SK-N-SH treated with all-trans-retinoic acid at 6 μM for 48 hours (cell line): Measurements from ENCODE around the gene MOCOS.
"Not testable (repeated sequence)": the region's sequence is repeated elsewhere in the genome, so short reads cannot be mapped to it uniquely, and the experiment has no call there.

Experiments used
- ATAC-seq: fragments of 200-7000 bp; cut with Tn5 transposase; 3 replicates; pipeline ENCODE4 v1.9.1; 2020; ENCODE audit warnings: mild to moderate bottlenecking, moderate library complexity
- BACH2 ChIP-seq: fragments of 250-450 bp; sonication (Bioruptor Pico); IDR thresholded peaks from 2 replicates; pipeline ENCODE4 v1.9.0; 2021; ENCODE audit warnings: mild to moderate bottlenecking, borderline replicate concordance
- CREB5 ChIP-seq: fragments of 250-450 bp; sonication (Bioruptor Pico); IDR thresholded peaks from 2 replicates; pipeline ENCODE4 v1.5.1; 2020; ENCODE audit warnings: low read depth, mild to moderate bottlenecking, moderate library complexity
- CSDC2 ChIP-seq: fragments of 250-450 bp; sonication (Bioruptor Pico); IDR thresholded peaks from 2 replicates; pipeline ENCODE4 v1.5.0; 2020; ENCODE audit warnings: mild to moderate bottlenecking, moderate library complexity
- CSRNP3 ChIP-seq: fragments of 250-450 bp; sonication (Bioruptor Pico); IDR thresholded peaks from 2 replicates; pipeline ENCODE4 v1.5.1; 2021; ENCODE audit warnings: mild to moderate bottlenecking, moderate library complexity
- ESRRG ChIP-seq: fragments of 250-450 bp; sonication (Bioruptor Pico); IDR thresholded peaks from 2 replicates; pipeline ENCODE4 v1.6.1; 2021; ENCODE audit warnings: mild to moderate bottlenecking
- GLIS3 ChIP-seq: fragments of 250-450 bp; sonication (Bioruptor Pico); IDR thresholded peaks from 2 replicates; pipeline ENCODE4 v1.5.0; 2020; ENCODE audit warnings: mild to moderate bottlenecking, moderate library complexity
- ISL1 ChIP-seq: fragments of 250-450 bp; sonication (Bioruptor Pico); IDR thresholded peaks from 2 replicates; pipeline ENCODE4 v2.1.2; 2022; ENCODE audit warnings: mild to moderate bottlenecking, moderate library complexity
- OSR1 ChIP-seq: fragments of 250-450 bp; sonication (Bioruptor Pico); IDR thresholded peaks from 2 replicates; pipeline ENCODE4 v1.8.0; 2022; ENCODE audit warnings: moderate library complexity, mild to moderate bottlenecking, inconsistent platforms
- POU6F1 ChIP-seq: fragments of 250-450 bp; sonication (Bioruptor Pico); IDR thresholded peaks from 2 replicates; pipeline ENCODE4 v1.8.0; 2021; ENCODE audit warnings: low read depth, mild to moderate bottlenecking, moderate library complexity, borderline replicate concordance
- PPARA ChIP-seq: fragments of 250-450 bp; sonication (Bioruptor Pico); IDR thresholded peaks from 2 replicates; pipeline ENCODE4 v1.5.0; 2020; ENCODE audit warnings: mild to moderate bottlenecking, borderline replicate concordance
- RARB ChIP-seq: fragments of 250-450 bp; sonication (Bioruptor Pico); IDR thresholded peaks from 2 replicates; pipeline ENCODE4 v1.8.0; 2021; ENCODE audit warnings: mild to moderate bottlenecking, moderate library complexity
- SNAI2 ChIP-seq: fragments of 250-450 bp; sonication (Bioruptor Pico); IDR thresholded peaks from 2 replicates; pipeline ENCODE4 v1.5.0; 2020; ENCODE audit warnings: mild to moderate bottlenecking, moderate library complexity
- TCF4 ChIP-seq: fragments of 250-450 bp; sonication (Bioruptor Pico); IDR thresholded peaks from 2 replicates; pipeline ENCODE4 v1.8.0; 2021; ENCODE audit warnings: mild to moderate bottlenecking, moderate library complexity, borderline replicate concordance
- TOX ChIP-seq: fragments of 250-450 bp; sonication (Bioruptor Pico); IDR thresholded peaks from 2 replicates; pipeline ENCODE4 v1.8.0; 2021; ENCODE audit warnings: mild to moderate bottlenecking, moderate library complexity, borderline replicate concordance
- ZC3H10 ChIP-seq: fragments of 250-450 bp; sonication (Bioruptor Pico); IDR thresholded peaks from 2 replicates; pipeline ENCODE4 v1.5.1; 2021; ENCODE audit warnings: mild to moderate bottlenecking, moderate library complexity
- ZFP3 ChIP-seq: fragments of 250-450 bp; sonication (Bioruptor Pico); IDR thresholded peaks from 2 replicates; pipeline ENCODE4 v1.5.0; 2020; ENCODE audit warnings: mild to moderate bottlenecking, moderate library complexity
- ZFP30 ChIP-seq: fragments of 450-650 bp; formaldehyde crosslinking; IDR thresholded peaks from 2 replicates; pipeline ENCODE4 v1.5.0; 2022; ENCODE audit warnings: mild to moderate bottlenecking, moderate library complexity
- ZNF565 ChIP-seq: fragments of 450-650 bp; formaldehyde crosslinking; conservative IDR thresholded peaks from 2 replicates; pipeline ENCODE4 v1.5.0; 2020; ENCODE audit warnings: low read depth, mild to moderate bottlenecking, moderate library complexity
- ZNF70 ChIP-seq: fragments of 450-650 bp; formaldehyde crosslinking; IDR thresholded peaks from 2 replicates; pipeline ENCODE4 v1.5.0; 2020; ENCODE audit warnings: mild to moderate bottlenecking, moderate library complexity
- ZNF8 ChIP-seq: fragments of 450-650 bp; formaldehyde crosslinking; IDR thresholded peaks from 2 replicates; pipeline ENCODE4 v1.5.0; 2020; ENCODE audit warnings: mild to moderate bottlenecking, moderate library complexity
- TF ChIP-seq, protein P1 (sequence below): fragments of 250-450 bp; sonication (Bioruptor Pico); IDR thresholded peaks from 2 replicates; pipeline ENCODE4 v1.5.0; 2020; ENCODE audit warnings: mild to moderate bottlenecking, moderate library complexity

MOCOS gene

GRCh38 chr18:36217348-36217747, 30.1 kb downstream of the MOCOS start (continued):
- TF ChIP-seq, protein P1, sequence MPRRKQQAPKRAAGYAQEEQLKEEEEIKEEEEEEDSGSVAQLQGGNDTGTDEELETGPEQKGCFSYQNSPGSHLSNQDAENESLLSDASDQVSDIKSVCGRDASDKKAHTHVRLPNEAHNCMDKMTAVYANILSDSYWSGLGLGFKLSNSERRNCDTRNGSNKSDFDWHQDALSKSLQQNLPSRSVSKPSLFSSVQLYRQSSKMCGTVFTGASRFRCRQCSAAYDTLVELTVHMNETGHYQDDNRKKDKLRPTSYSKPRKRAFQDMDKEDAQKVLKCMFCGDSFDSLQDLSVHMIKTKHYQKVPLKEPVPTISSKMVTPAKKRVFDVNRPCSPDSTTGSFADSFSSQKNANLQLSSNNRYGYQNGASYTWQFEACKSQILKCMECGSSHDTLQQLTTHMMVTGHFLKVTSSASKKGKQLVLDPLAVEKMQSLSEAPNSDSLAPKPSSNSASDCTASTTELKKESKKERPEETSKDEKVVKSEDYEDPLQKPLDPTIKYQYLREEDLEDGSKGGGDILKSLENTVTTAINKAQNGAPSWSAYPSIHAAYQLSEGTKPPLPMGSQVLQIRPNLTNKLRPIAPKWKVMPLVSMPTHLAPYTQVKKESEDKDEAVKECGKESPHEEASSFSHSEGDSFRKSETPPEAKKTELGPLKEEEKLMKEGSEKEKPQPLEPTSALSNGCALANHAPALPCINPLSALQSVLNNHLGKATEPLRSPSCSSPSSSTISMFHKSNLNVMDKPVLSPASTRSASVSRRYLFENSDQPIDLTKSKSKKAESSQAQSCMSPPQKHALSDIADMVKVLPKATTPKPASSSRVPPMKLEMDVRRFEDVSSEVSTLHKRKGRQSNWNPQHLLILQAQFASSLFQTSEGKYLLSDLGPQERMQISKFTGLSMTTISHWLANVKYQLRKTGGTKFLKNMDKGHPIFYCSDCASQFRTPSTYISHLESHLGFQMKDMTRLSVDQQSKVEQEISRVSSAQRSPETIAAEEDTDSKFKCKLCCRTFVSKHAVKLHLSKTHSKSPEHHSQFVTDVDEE (CRISPR knock-in tag) = no peak
- no peak for TF ChIP-seq ZNF8 (CRISPR knock-in tag)
- TF ChIP-seq TOX (CRISPR knock-in tag) = no peak
- no peak for TF ChIP-seq ZNF70 (CRISPR knock-in tag)
- TF ChIP-seq ZC3H10 (CRISPR knock-in tag) = no peak
- no peak for TF ChIP-seq PPARA (CRISPR knock-in tag)
- no peak for TF ChIP-seq ZFP30 (CRISPR knock-in tag)
- no peak for TF ChIP-seq ESRRG (CRISPR knock-in tag)
- no peak for TF ChIP-seq GLIS3

GRCh38 chr18:36229188-36229587, 41.9 kb downstream of the MOCOS start:
- no peak for ATAC-seq
- no peak for TF ChIP-seq ESRRG (CRISPR knock-in tag)
- no peak for TF ChIP-seq ZNF8 (CRISPR knock-in tag)
- TF ChIP-seq POU6F1 (CRISPR knock-in tag) = no peak
- TF ChIP-seq TOX (CRISPR knock-in tag) = no peak
- no peak for TF ChIP-seq ISL1 (CRISPR knock-in tag)
- TF ChIP-seq CREB5 (CRISPR knock-in tag) = no peak
- TF ChIP-seq ZC3H10 (CRISPR knock-in tag) = no peak
- TF ChIP-seq TCF4 = no peak
- TF ChIP-seq, protein P1 (CRISPR knock-in tag) = no peak
- no peak for TF ChIP-seq CSDC2
- TF ChIP-seq, all 23 proteins: peak for 0

DNA sequence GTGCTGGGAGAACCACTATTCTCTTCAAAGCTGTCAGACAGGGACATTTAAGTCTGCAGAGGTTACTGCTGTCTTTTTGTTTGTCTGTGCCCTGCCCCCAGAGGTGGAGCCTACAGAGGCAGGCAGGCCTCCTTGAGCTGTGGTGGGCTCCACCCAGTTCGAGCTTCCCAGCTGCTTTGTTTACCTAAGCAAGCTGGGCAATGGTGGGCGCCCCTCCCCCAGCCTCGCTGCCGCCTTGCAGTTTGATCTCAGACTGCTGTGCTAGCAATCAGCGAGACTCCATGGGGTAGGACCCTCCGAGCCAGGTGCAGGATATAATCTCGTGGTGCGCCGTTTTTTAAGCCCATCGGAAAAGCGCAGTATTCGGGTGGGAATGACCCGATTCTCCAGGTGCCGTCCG, 53.2 kb downstream of the MOCOS start:
- not testable (repeated sequence) for ATAC-seq

DNA sequence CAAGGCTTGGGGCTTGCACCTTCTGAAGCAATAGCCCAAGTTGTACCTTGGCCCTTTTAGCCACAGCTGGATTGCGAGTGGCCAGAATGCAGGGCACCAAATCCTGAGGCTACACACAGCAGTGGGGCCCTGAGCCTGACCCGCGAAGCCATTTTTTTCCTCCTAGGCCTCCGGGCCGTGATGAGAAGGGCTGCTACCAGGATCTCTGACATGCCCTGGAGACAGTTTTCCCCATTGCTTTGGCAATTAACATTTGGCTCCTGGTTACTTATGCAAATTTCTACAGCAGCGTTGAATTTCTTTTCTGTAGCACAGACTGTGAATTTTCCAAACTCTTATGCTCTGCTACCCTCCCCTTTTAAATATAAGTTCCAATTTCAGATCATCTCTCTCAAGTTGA, 54.5 kb downstream of the MOCOS start:
- no peak for ATAC-seq
- TF ChIP-seq BACH2 (no peak), TCF4 (no peak), POU6F1 (CRISPR knock-in tag) (no peak), GLIS3 (no peak), SNAI2 (CRISPR knock-in tag) (no peak), RARB (CRISPR knock-in tag) (no peak), ZNF8 (CRISPR knock-in tag) (no peak), CSRNP3 (CRISPR knock-in tag) (no peak), ZNF565 (CRISPR knock-in tag) (no peak), TOX (CRISPR knock-in tag) (no peak), ZFP3 (CRISPR knock-in tag) (no peak), OSR1 (CRISPR knock-in tag) (no peak), ZC3H10 (CRISPR knock-in tag) (no peak), PPARA (CRISPR knock-in tag) (no peak)
- TF ChIP-seq, protein P1 (CRISPR knock-in tag) = no peak
